Measurements from ENCODE around the gene USP46.

USP46 gene

GRCh38 chr4:52586069-52586468 is 73.0 kb downstream of the USP46 start:
- Mint-ChIP-seq H3K27ac (no peak overlapping the region), H3K9me3 (no peaks in the 10 kb centered on the region), H3K4me3 (no peak overlapping the region), H3K27me3 (ENCODE audit: low read depth) (peaks cover 13% of the 10 kb centered on the region), H3K4me1 (ENCODE audit: low read depth) (peaks cover 15% of the 10 kb centered on the region), H3K36me3 (ENCODE audit: low read depth) (peaks cover 3% of the 10 kb centered on the region)

DNA sequence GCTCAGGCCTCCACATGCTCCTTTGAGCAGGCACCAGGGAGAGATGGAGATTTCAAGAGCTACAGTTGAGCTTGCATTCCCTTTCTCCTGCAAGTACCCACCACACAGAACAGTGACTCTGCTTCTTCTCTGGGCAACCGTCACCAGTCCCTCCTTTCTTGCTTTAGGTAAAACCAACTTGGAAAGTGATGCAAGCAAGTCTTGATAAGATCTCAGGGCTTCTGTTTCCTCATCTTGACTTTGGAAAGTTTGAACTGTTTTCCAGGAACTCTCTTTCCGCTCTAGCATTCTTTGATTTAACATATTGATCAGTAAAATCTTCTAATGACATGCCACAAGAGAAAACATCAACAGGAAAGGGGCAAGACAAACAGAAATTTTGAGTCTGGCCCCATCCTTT is 73.7 kb downstream of the USP46 start:
- Mint-ChIP-seq H3K4me1 (ENCODE audit: low read depth) (peaks cover 14% of the 10 kb centered on the region), H3K4me3 (no peak overlapping the region), H3K27ac (no peak overlapping the region), H3K36me3 (ENCODE audit: low read depth) (peaks cover 3% of the 10 kb centered on the region), H3K9me3 (no peaks in the 10 kb centered on the region), H3K27me3 (ENCODE audit: low read depth) (peaks cover 13% of the 10 kb centered on the region)

DNA sequence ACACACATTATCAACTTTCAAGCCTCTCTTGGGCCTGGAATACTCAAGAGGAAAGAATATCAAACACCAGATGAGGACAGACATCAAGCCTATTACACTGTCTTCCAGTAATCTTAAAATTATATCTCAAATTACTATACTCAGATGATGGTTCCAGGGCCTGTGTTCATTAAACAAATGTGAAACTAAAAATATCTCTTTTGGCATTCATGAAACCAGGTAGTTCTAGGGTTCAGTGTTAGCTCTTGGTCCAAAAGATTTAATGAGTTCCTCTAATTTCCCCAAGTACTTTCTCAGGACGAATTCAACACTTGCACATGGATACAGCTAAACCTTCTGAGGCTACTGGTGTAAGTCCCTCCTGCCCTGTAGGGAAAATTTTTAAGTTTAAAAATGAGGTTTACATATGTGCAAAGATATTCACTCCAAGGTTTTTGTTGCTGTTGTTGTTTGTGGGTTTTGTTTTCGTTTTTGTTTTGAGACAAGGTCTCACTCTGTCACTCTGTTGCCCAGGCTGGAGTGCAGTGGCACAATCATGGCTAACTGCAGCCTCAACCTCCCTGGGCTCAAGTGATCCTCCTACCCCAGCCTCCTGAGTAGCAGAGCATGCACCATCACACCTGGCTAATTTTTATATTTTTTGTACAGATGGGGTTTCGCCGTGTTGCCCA is 79.4 kb downstream of the USP46 start:
- no peak overlapping the region for H3K27ac Mint-ChIP-seq
- H3K4me1 Mint-ChIP-seq (ENCODE audit: low read depth), result no peaks in the 10 kb centered on the region
- H3K4me3 Mint-ChIP-seq, result no peak overlapping the region
- H3K9me3 Mint-ChIP-seq, result no peaks in the 10 kb centered on the region
- H3K27me3 Mint-ChIP-seq (ENCODE audit: low read depth), result peaks cover 13% of the 10 kb centered on the region
- no peaks in the 10 kb centered on the region for H3K36me3 Mint-ChIP-seq (ENCODE audit: low read depth)

GRCh38 chr4:52578951-52579350 is 80.2 kb downstream of the USP46 start:
- no peaks in the 10 kb centered on the region for H3K4me1 Mint-ChIP-seq (ENCODE audit: low read depth)
- peaks cover 14% of the 10 kb centered on the region for H3K27me3 Mint-ChIP-seq (ENCODE audit: low read depth)
- no peak overlapping the region for H3K4me3 Mint-ChIP-seq
- no peaks in the 10 kb centered on the region for H3K9me3 Mint-ChIP-seq
- no peaks in the 10 kb centered on the region for H3K36me3 Mint-ChIP-seq (ENCODE audit: low read depth)
- H3K27ac Mint-ChIP-seq, result no peak overlapping the region

GRCh38 chr4:52577624-52577962 is 81.5 kb downstream of the USP46 start:
- no peaks in the 10 kb centered on the region for H3K36me3 Mint-ChIP-seq (ENCODE audit: low read depth)
- H3K4me1 Mint-ChIP-seq (ENCODE audit: low read depth), result no peaks in the 10 kb centered on the region
- H3K27ac Mint-ChIP-seq, result no peak overlapping the region
- peaks cover 9% of the 10 kb centered on the region for H3K27me3 Mint-ChIP-seq (ENCODE audit: low read depth)
- H3K9me3 Mint-ChIP-seq, result no peaks in the 10 kb centered on the region
- H3K4me3 Mint-ChIP-seq, result no peak overlapping the region

DNA sequence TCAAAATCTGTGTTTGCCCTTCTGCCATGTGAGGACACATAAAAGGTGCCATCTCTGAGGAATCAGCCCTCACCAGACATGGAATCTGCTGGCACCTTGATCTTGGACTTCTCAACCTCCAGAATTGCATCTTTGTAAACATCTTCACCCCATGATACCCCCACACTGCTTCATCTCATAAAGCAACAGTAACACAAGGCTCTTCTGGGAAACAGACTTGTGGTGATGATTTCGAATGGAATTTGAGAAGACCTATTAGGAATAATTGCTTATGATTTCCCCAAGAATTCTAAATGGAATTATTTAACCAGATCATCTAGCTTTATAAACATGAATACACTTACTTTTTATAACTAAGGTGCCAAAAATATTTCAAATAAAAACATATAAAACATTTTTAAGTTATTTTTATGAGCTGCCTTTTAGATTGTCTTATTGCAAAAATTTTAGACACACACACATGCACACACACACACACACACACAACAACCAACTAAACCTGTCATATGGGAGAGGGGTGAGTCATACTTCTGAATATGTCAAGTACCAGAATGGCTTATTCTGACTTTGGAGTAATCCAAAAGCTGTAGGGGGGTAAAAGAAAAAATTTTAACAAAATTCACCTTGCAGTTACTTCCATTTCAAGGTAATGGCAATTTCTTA is 82.0 kb downstream of the USP46 start:
- H3K9me3 Mint-ChIP-seq, result no peaks in the 10 kb centered on the region
- no peak overlapping the region for H3K4me3 Mint-ChIP-seq
- no peaks in the 10 kb centered on the region for H3K4me1 Mint-ChIP-seq (ENCODE audit: low read depth)
- H3K36me3 Mint-ChIP-seq (ENCODE audit: low read depth), result no peaks in the 10 kb centered on the region
- peaks cover 7% of the 10 kb centered on the region for H3K27me3 Mint-ChIP-seq (ENCODE audit: low read depth)
- no peak overlapping the region for H3K27ac Mint-ChIP-seq

DNA sequence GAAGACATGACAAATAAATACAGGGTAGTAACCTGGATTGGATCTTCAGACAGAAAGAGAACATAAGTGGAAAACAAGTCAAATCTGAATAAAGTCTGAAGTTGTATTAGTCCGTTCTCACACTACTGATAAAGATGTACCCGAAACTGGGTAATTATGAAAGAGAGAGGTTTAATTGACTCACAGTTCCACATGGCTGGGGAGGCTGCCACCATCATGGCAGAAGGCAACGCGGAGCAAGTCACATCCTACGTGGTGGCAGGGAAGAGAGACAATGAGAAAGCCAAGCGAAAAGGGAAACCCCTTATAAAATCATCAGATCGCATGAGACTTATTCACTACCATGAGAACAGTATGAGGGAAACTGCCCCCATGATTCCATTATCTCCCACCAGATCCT is 82.8 kb downstream of the USP46 start:
- no peaks in the 10 kb centered on the region for H3K4me1 Mint-ChIP-seq (ENCODE audit: low read depth)
- H3K27ac Mint-ChIP-seq, result no peak overlapping the region
- no peaks in the 10 kb centered on the region for H3K36me3 Mint-ChIP-seq (ENCODE audit: low read depth)
- no peak overlapping the region for H3K4me3 Mint-ChIP-seq
- peaks cover 7% of the 10 kb centered on the region for H3K27me3 Mint-ChIP-seq (ENCODE audit: low read depth)
- no peaks in the 10 kb centered on the region for H3K9me3 Mint-ChIP-seq

- Mint-ChIP-seq H3K27me3 (ENCODE audit: low read depth) (peaks cover 7% of the 10 kb centered on the region), H3K36me3 (ENCODE audit: low read depth) (no peaks in the 10 kb centered on the region), H3K4me3 (no peak overlapping the region), H3K4me1 (ENCODE audit: low read depth) (no peaks in the 10 kb centered on the region), H3K27ac (no peak overlapping the region), H3K9me3 (no peaks in the 10 kb centered on the region)
Measured at GRCh38 chr4:52575406-52575805, 83.7 kb downstream of the USP46 start.

GRCh38 chr4:52574036-52574435 is 85.1 kb downstream of the USP46 start:
- H3K27me3 Mint-ChIP-seq (ENCODE audit: low read depth), result peaks cover 7% of the 10 kb centered on the region
- H3K4me1 Mint-ChIP-seq (ENCODE audit: low read depth), result no peaks in the 10 kb centered on the region
- H3K36me3 Mint-ChIP-seq (ENCODE audit: low read depth), result no peaks in the 10 kb centered on the region
- H3K4me3 Mint-ChIP-seq, result no peak overlapping the region
- H3K27ac Mint-ChIP-seq, result no peak overlapping the region
- no peaks in the 10 kb centered on the region for H3K9me3 Mint-ChIP-seq

DNA sequence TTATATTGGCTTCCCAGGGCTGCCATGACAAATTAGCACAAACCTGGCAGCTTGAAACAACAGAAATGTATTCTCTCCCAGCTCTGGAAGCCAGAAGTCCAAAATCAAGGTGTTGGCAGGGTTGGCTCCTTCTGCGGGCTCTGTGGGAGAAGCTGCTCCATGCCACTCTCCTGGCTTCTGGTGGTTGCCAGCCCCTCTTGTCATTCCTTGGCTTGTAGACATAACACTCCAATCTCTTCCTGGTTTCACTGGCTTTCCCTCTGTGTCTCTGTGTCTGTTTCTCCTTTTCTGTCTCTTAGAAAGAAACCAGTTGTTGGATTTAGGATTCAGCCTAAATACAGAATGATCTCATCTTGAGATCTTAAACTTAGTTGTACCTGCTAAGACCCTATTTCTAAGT is 85.5 kb downstream of the USP46 start:
- no peaks in the 10 kb centered on the region for H3K36me3 Mint-ChIP-seq (ENCODE audit: low read depth)
- H3K27ac Mint-ChIP-seq, result no peak overlapping the region

GRCh38 chr4:52572936-52573485 is 86.1 kb downstream of the USP46 start:
- Mint-ChIP-seq H3K27ac (no peak overlapping the region), H3K4me3 (no peak overlapping the region), H3K27me3 (ENCODE audit: low read depth) (peaks cover 7% of the 10 kb centered on the region), H3K9me3 (no peaks in the 10 kb centered on the region), H3K36me3 (ENCODE audit: low read depth) (no peaks in the 10 kb centered on the region), H3K4me1 (ENCODE audit: low read depth) (no peaks in the 10 kb centered on the region)

More for the DNA sequence above, 85.5 kb downstream of the USP46 start:
- Mint-ChIP-seq H3K27me3 (ENCODE audit: low read depth) (peaks cover 7% of the 10 kb centered on the region), H3K4me3 (no peak overlapping the region), H3K4me1 (ENCODE audit: low read depth) (no peaks in the 10 kb centered on the region), H3K9me3 (no peaks in the 10 kb centered on the region)

GRCh38 chr4:52568351-52568750 is 90.8 kb downstream of the USP46 start:
- H3K36me3 Mint-ChIP-seq (ENCODE audit: low read depth), result no peaks in the 10 kb centered on the region
- H3K9me3 Mint-ChIP-seq, result no peaks in the 10 kb centered on the region
- H3K27me3 Mint-ChIP-seq (ENCODE audit: low read depth), result peaks cover 4% of the 10 kb centered on the region
- H3K4me1 Mint-ChIP-seq (ENCODE audit: low read depth), result no peaks in the 10 kb centered on the region
- H3K4me3 Mint-ChIP-seq, result no peak overlapping the region
- no peak overlapping the region for H3K27ac Mint-ChIP-seq

DNA sequence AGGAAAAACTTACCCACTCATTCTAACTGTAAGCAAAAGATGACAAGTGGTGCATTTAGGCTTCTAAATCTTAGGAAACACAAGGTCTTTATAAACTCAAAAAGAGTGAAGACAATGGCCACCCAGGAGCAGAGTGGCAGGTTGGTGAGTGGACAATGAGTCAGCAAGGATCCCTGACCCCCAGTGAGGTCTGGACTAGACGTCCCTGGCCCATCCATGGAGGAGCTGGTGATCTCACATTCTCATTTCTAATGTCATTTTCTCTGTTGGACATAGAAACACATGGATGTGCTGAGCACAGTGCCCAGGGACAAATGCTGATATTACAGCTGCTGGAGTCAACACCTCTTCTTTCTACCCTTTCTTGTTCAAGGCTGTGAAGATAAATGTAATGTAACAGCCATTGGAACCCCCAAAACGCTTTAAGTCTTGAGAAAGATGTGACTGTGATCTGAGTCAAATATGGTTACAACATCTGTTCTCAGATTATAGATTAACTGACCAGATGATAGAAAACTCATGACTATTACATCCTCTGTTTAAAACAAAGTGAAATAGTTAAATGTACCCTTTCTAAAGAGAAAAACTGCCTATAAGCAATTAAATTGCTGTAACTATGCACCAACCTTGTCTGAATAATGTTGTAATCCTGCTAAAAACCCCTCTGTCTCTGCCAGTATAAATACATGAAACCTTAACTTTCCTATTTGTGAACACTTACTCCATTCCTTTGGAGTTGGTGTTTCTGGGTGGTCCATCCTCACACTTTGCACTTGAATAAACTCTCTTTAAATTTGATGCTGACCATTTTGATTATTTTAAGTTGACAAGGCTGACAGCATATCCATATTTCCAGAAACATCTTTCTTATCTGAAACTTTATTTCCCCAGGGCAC is 92.7 kb downstream of the USP46 start:
- Mint-ChIP-seq H3K4me1 (ENCODE audit: low read depth) (no peaks in the 10 kb centered on the region), H3K4me3 (no peak overlapping the region), H3K9me3 (no peaks in the 10 kb centered on the region), H3K36me3 (ENCODE audit: low read depth) (no peaks in the 10 kb centered on the region), H3K27me3 (ENCODE audit: low read depth) (peaks cover 4% of the 10 kb centered on the region), H3K27ac (no peak overlapping the region)

GRCh38 chr4:52560844-52561280 is 98.2 kb downstream of the USP46 start:
- Mint-ChIP-seq H3K9me3 (no peaks in the 10 kb centered on the region), H3K4me3 (no peak overlapping the region), H3K36me3 (ENCODE audit: low read depth) (no peaks in the 10 kb centered on the region), H3K27me3 (ENCODE audit: low read depth) (peaks cover 5% of the 10 kb centered on the region), H3K27ac (no peak overlapping the region), H3K4me1 (ENCODE audit: low read depth) (no peaks in the 10 kb centered on the region)

- Mint-ChIP-seq H3K27ac (no peak overlapping the region), H3K4me3 (no peak overlapping the region), H3K4me1 (ENCODE audit: low read depth) (no peaks in the 10 kb centered on the region), H3K27me3 (ENCODE audit: low read depth) (peaks cover 5% of the 10 kb centered on the region), H3K36me3 (ENCODE audit: low read depth) (no peaks in the 10 kb centered on the region), H3K9me3 (no peaks in the 10 kb centered on the region)
Measured at GRCh38 chr4:52555356-52555716, 103.8 kb downstream of the USP46 start.
